GM12891 (cell line): Measurements from ENCODE around the gene FGF2.
"Not testable (repeated sequence)": the region's sequence is repeated elsewhere in the genome, so short reads cannot be mapped to it uniquely, and the experiment has no call there.

Experiments
- DNase-seq: peaks from one replicate; pipeline ENCODE4 v3.0.0; 2011; ENCODE audit warnings: low spot score; ENCODE audit not compliant: insufficient read length
- FAIRE-seq: peaks from 2 replicates; lab custom pipeline; 2011; peaks lifted over from hg19 to GRCh38; lab: Jason Lieb, UNC
- PAX5 ChIP-seq: IDR thresholded peaks from 2 replicates; pipeline ENCODE4 v1.6.1; 2011; ENCODE audit warnings: low read length, moderate library complexity, mild to moderate bottlenecking; ENCODE audit not compliant: insufficient read depth, severe bottlenecking
- POLR2A ChIP-seq: IDR thresholded peaks from 2 replicates; pipeline ENCODE4 v1.6.1; 2011; ENCODE audit warnings: low read depth, low read length, control low read depth
- POLR2AphosphoS5 ChIP-seq: IDR thresholded peaks from 2 replicates; pipeline ENCODE4 v1.6.1; 2011; ENCODE audit warnings: low read depth, low read length, control low read depth
- POU2F2 ChIP-seq: IDR thresholded peaks from 2 replicates; pipeline ENCODE4 v1.6.1; 2011; ENCODE audit warnings: low read depth, mild to moderate bottlenecking, control low read depth, low read length, moderate library complexity
- SPI1 ChIP-seq: IDR thresholded peaks from 2 replicates; pipeline ENCODE4 v1.6.1; 2011; ENCODE audit warnings: low read depth, low read length, control low read depth
- TAF1 ChIP-seq: IDR thresholded peaks from 2 replicates; pipeline ENCODE4 v1.6.1; 2011; ENCODE audit warnings: low read depth, low read length, control low read depth

FGF2 gene

DNA sequence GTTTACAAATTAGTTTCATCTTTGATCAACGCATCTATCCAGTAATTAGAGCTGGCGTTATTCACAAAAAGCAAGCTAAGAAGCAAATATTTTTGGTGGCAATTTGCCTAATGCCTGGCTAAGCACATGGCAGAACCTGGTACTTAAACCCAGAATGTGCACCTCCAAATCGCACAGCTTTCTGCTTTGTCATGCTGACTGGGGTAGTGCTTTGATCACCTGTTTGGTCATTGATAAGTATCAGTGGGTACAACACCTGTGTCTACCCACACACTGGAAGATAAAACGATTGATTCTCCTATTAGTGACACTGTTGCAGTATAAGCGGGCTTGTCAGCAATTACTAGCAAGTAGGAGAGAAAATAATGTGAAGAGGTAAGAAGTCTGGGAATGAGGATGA is 93.8 kb downstream of the FGF2 start:
- no peak for DNase-seq
- FAIRE-seq = no peak
- no peak for TF ChIP-seq POLR2AphosphoS5
- no peak for TF ChIP-seq POU2F2
- TF ChIP-seq SPI1 = no peak
- no peak for TF ChIP-seq TAF1

DNA sequence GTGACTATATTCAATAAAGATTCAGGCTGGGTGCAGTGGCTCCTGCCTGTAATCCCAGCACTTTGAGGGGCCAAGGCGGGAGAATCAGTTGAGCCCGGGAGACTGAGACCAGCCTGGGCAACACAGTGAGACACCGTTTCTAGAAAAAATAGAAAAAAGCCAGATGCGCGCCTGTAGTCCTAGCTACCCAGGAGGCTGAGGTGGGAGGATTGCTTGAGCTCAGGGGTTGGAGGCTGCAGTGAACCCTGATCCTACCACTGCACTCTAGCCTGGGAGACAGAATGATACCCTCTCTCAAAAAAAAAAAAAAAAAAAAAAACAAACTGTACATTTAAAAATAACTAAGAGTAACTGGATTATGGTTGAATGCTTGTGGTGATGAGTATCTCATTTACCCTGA is 94.7 kb downstream of the FGF2 start:
- TF ChIP-seq POLR2AphosphoS5 = no peak
- no peak for TF ChIP-seq TAF1
- TF ChIP-seq SPI1 = no peak
- TF ChIP-seq POU2F2 = no peak
- TF ChIP-seq POLR2A = no peak
- TF ChIP-seq PAX5 = no peak
- DNase-seq (no peak), FAIRE-seq (no peak)

DNA sequence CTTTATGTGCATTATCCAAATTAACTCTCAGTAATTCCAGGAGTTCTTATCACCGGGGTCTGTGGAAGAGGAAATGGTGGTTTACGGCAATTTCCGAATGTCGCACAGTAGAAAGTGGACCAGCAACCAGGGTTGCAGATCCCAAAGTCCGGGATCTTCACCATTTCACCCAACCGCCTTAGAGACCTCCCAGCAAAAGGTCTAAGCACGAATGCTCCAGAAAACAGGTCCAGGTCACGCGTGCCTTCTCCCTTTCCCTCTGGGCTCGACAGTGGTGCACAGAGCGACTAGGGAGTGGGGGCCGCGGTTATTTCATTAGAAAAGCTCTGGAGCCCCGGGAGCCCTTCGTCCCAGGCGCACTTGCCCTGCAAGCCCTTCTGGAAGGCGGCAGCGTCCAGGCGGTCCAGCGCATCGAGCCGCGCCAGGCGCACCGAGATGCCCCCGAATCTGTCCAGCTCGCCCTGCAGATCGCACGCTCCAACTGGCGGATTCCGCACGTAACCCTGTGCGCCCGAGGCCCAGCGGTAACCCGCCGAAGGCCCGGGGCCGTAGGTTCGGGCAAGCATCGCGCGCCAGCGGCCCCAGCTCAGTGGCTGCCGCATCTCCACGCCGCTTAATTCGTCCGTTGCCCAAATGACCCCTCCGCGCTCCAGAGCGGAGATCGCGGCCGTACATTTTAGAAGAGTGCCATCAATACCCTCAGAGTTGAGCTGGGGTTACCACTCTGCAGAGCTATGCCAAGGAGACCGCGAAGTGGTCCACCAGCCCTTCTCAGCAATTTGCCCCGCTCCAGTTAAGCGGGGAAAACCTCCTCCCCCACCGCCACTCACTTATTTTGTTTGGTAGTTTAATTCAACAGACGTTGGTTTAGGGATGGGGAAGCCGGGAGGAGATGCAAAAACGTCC is 95.6 kb downstream of the FGF2 start, which contains the start of gene NUDT6:
Gene NUDT6 (minus strand): TSS at position 627 of the 906 bp plus-strand sequence. CDS start 25 bp downstream, at position 602.
- TF ChIP-seq PAX5 = no peak
- no peak for TF ChIP-seq POU2F2
- TF ChIP-seq TAF1 = no peak
- no peak; the same call in 1 of the 2 replicates for TF ChIP-seq POLR2A
- TF ChIP-seq POLR2AphosphoS5 = no peak
- TF ChIP-seq SPI1 = no peak
- FAIRE-seq (no peak), DNase-seq (peak; percentile 32)

DNA sequence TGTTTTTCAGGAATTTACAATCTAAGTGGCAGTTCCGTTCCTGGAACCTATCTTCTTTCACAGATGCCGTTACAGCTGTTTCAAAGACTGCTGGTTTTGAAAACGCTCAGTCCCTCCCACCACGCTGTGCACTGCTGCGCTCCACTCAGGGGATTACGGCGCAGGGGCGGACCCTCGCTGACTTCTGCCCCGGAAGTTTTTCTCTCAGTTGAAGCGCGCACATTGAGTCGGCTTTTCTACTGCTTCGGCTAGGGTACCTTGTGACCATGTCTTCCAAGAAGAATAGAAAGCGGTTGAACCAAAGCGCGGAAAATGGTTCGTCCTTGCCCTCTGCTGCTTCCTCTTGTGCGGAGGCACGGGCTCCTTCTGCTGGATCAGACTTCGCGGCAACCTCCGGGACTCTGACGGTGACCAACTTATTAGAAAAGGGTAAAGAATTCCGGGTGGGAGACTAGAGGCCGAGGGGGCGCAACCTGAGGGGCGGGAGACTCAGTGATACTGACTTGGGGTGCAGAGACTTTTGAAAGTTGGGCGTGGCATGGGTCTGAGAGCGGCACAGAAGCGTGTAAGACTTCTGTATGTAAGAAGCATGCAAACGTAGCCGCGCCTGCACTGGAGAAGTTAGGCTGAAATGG is 96.4 kb downstream of the FGF2 start:
- peak; percentile 53 for DNase-seq
- TF ChIP-seq POLR2A (no peak), PAX5 (no peak), POLR2AphosphoS5 (peak; percentile 47; the same call in 1 of the 2 replicates), SPI1 (no peak), POU2F2 (peak; percentile 22; the same call in 1 of the 2 replicates), TAF1 (peak; percentile 47; the same call in 1 of the 2 replicates)
- peak; percentile 95 for FAIRE-seq

DNA sequence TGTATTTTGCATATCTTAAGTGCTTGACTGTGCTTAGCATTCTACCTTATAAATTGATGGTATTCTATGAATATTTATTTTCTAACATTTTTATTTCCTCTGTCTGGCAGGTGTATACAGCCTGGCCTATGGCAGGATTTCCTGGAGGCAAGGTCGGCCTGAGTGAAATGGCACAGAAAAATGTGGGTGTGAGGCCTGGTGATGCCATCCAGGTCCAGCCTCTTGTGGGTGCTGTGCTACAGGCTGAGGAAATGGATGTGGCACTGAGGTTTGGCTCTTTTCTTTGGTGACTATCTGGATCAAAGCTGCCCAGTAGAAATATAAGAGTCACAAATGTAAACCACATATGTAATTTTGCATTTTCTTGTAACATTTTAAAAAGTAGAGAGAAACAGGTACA is 102.3 kb downstream of the FGF2 start:
- no peak for TF ChIP-seq SPI1
- no peak for TF ChIP-seq POLR2AphosphoS5
- TF ChIP-seq PAX5 = no peak
- no peak for TF ChIP-seq POU2F2
- no peak for TF ChIP-seq POLR2A
- TF ChIP-seq TAF1 = no peak
- FAIRE-seq (no peak), DNase-seq (no peak)

DNA sequence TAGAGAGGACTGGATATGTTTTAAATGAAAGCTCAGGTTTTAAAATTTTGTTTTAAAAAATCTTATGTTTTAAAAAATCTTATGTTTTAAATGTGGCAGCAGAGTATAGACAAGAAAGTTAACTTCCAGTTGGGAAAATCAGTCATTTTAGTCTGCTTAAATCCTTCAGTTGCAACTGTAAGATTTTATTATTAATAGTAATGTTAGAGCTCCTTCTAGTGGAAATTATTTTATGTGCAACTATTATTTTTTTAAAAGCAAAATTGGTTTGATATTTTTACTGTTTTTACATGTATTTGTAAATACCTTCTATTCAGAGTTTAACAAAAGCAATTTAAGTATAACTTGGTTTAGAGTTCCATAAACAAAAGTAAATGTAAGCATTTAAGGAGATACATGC is 104.2 kb downstream of the FGF2 start:
- no peak for TF ChIP-seq PAX5
- TF ChIP-seq POLR2AphosphoS5 = no peak
- TF ChIP-seq TAF1 = no peak
- no peak for TF ChIP-seq POU2F2
- TF ChIP-seq POLR2A = no peak
- TF ChIP-seq SPI1 = no peak
- no peak for FAIRE-seq
- DNase-seq = no peak

DNA sequence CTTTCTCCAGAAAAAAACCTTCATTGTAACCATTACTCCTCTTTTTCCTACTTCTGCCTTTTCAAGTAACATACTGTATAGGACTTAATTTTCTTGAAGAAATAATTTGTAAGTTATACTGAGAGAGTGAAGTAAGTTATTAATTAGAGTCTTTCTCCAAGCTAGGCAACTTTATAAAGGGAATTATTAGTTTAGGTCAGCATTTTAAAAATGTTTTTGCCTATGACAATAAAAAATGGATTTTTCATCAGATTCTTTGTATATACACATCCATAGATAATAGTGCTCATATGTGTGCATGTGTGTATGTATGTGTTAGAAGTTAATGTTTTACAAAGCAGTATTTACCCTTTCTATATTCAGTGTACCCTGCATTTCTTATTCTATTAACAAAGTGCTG is 106.1 kb downstream of the FGF2 start:
- DNase-seq = no peak
- TF ChIP-seq POLR2AphosphoS5 = no peak
- no peak for TF ChIP-seq TAF1
- TF ChIP-seq SPI1 = no peak
- no peak for TF ChIP-seq POLR2A
- no peak for TF ChIP-seq PAX5
- TF ChIP-seq POU2F2 = no peak
- FAIRE-seq = no peak

DNA sequence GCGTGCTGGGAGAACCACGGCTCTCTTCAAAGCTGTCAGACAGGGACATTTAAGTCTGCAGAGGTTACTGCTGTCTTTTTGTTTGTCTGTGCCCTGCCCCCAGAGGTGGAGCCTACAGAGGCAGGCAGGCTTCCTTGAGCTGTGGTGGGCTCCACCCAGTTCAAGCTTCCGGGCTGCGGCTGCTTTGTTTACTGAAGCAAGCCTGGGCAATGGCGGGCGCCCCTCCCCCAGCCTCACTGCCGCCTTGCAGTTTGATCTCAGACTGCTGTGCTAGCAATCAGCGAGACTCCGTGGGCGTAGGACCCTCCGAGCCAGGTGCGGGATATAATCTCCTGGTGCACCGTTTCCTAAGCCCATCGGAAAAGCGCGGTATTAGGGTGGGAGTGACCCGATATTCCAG is 118.5 kb downstream of the FGF2 start:
- FAIRE-seq, DNase-seq: not testable (repeated sequence)

DNA sequence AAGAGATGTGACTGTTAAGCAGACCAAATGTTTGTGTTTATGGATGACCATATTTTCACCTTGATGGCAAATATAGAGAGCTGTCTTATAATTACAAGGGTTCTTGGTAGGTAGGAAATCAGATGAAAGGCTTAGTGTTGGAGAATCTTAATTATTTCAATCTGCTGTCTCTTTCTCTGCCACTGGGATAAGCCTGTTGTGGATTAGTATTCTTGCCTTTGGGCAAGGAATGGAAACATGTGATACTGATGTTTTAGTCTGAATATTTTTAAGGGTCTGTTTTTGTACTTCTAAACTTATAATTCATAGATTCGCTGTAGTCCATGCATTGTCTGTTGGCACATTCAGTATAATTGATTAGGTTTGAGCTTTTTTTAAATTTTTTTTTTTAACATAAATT is 119.5 kb downstream of the FGF2 start:
- FAIRE-seq = no peak
- no peak for TF ChIP-seq TAF1
- no peak for TF ChIP-seq POU2F2
- TF ChIP-seq POLR2AphosphoS5 = no peak
- TF ChIP-seq POLR2A = no peak
- TF ChIP-seq PAX5 = no peak
- TF ChIP-seq SPI1 = no peak
- no peak for DNase-seq
